Duodenal mucosa (tissue), 2 donors: ENCODE measurements around the gene MIOS.

Experiments used
- H3K27ac ChIP-seq: one replicate; pipeline ENCODE4 v1.7.0; 2013; ENCODE audit warnings: low read depth, low read length
- H3K27me3 ChIP-seq, 2 donors: one replicate each; pipeline ENCODE4 v1.7.0; 2013; ENCODE audit warnings: low read length in 2 of 2, control low read depth in 1 of 2; ENCODE audit not compliant: insufficient read depth in 2 of 2, control insufficient read depth in 1 of 2
- H3K36me3 ChIP-seq, 2 donors: one replicate each; pipeline ENCODE4 v1.7.0; 2013; ENCODE audit warnings: low read length in 2 of 2, control low read depth in 1 of 2; ENCODE audit not compliant: insufficient read depth in 2 of 2, control insufficient read depth in 1 of 2
- H3K4me1 ChIP-seq, 2 donors: one replicate each; pipeline ENCODE4 v1.7.0; 2013; ENCODE audit warnings: low read length in 2 of 2, control low read depth in 1 of 2; ENCODE audit not compliant: insufficient read depth in 2 of 2, control insufficient read depth in 1 of 2
- H3K4me3 ChIP-seq, 2 donors: one replicate each; pipeline ENCODE4 v1.7.0; 2013; ENCODE audit warnings: low read length in 2 of 2, low read depth in 1 of 2
- H3K9ac ChIP-seq, 2 donors: one replicate each; pipeline ENCODE4 v1.7.0; 2013; ENCODE audit warnings: low read length in 2 of 2, low read depth in 1 of 2
- H3K9me3 ChIP-seq, 2 donors: one replicate each; pipeline ENCODE4 v1.7.0; 2013; ENCODE audit warnings: low read length in 2 of 2, control low read depth in 1 of 2; ENCODE audit not compliant: control insufficient read depth in 1 of 2

Gene MIOS

GRCh38 chr7:7565018-7565680 is 1.5 kb upstream of the MIOS start:
- Histone ChIP-seq H3K9ac (no peak overlapping the region), H3K9me3 (peaks cover 0 to 4% of the 10 kb centered on the region in 2 donors), H3K4me1 (peaks cover 15 to 32% of the 10 kb centered on the region in 2 donors), H3K27me3 (no peaks in the 10 kb centered on the region), H3K27ac (no peak overlapping the region), H3K36me3 (no peaks in the 10 kb centered on the region), H3K4me3 (no peak overlapping the region)

GRCh38 chr7:7565746-7566650 is 686 bp upstream of the MIOS start:
- H3K27me3 ChIP-seq = no peaks in the 10 kb centered on the region
- peaks cover 15 to 32% of the 10 kb centered on the region in 2 donors for H3K4me1 ChIP-seq
- H3K9ac ChIP-seq = peak overlapping the region; percentile 78 to 86
- peak overlapping the region; percentile 83 for H3K27ac ChIP-seq
- H3K36me3 ChIP-seq = no peaks in the 10 kb centered on the region
- peaks cover 0 to 2% of the 10 kb centered on the region in 2 donors for H3K9me3 ChIP-seq
- peak overlapping the region; percentile 77 to 85 for H3K4me3 ChIP-seq

- Histone ChIP-seq H3K27ac (no peak overlapping the region), H3K9ac (peak overlapping the region in 1 of 2 donors; percentile 86), H3K36me3 (no peaks in the 10 kb centered on the region), H3K9me3 (no peaks in the 10 kb centered on the region), H3K4me3 (peak overlapping the region; percentile 77 to 85), H3K4me1 (peaks cover 15 to 32% of the 10 kb centered on the region in 2 donors), H3K27me3 (no peaks in the 10 kb centered on the region)
These were observed 1.3 kb downstream of the MIOS start for GRCh38 chr7:7567898-7568531.

GRCh38 chr7:7568553-7568952 is 1.9 kb downstream of the MIOS start:
- H3K36me3 ChIP-seq = peaks cover 0 to 4% of the 10 kb centered on the region in 2 donors
- H3K9me3 ChIP-seq = no peaks in the 10 kb centered on the region
- H3K4me3 ChIP-seq = peak overlapping the region; percentile 28 to 77
- no peaks in the 10 kb centered on the region for H3K27me3 ChIP-seq
- H3K9ac ChIP-seq = no peak overlapping the region
- peaks cover 15 to 32% of the 10 kb centered on the region in 2 donors for H3K4me1 ChIP-seq
- H3K27ac ChIP-seq = no peak overlapping the region

DNA sequence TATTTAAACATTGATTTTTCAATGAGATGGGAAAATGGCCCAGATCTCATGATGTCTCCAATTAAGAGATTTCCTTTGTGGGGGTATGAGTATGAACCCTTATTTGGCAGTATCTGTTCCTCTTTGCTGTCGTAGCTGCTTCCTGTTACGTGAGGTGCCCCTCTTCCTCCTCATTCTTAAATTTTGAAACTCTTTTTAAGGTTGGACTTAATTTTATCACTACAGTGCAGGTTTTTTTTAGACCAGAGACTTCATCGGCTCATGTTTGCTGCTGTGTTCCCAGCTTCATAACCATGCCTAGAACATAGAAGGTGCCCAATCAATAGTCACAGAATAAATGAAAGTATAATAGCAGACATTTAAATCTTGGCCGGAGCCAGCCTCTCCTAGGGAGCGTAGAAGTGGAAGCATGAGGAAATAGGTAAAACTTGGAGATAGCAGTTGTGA is 2.4 kb downstream of the MIOS start:
- Histone ChIP-seq H3K9ac (no peak overlapping the region), H3K4me3 (peak overlapping the region; percentile 18 to 28)

GRCh38 chr7:7569615-7570014 is 2.9 kb downstream of the MIOS start:
- Histone ChIP-seq H3K36me3 (peaks cover 0 to 4% of the 10 kb centered on the region in 2 donors), H3K9ac (no peak overlapping the region), H3K4me1 (peaks cover 15 to 27% of the 10 kb centered on the region in 2 donors), H3K27me3 (no peaks in the 10 kb centered on the region), H3K27ac (no peak overlapping the region), H3K4me3 (peak overlapping the region in 1 of 2 donors; percentile 18), H3K9me3 (no peaks in the 10 kb centered on the region)

More for the DNA sequence above, 2.4 kb downstream of the MIOS start:
- H3K27ac ChIP-seq = no peak overlapping the region
- H3K36me3 ChIP-seq = peaks cover 0 to 4% of the 10 kb centered on the region in 2 donors
- H3K9me3 ChIP-seq = no peaks in the 10 kb centered on the region
- H3K27me3 ChIP-seq = no peaks in the 10 kb centered on the region
- peaks cover 15 to 28% of the 10 kb centered on the region in 2 donors for H3K4me1 ChIP-seq

DNA sequence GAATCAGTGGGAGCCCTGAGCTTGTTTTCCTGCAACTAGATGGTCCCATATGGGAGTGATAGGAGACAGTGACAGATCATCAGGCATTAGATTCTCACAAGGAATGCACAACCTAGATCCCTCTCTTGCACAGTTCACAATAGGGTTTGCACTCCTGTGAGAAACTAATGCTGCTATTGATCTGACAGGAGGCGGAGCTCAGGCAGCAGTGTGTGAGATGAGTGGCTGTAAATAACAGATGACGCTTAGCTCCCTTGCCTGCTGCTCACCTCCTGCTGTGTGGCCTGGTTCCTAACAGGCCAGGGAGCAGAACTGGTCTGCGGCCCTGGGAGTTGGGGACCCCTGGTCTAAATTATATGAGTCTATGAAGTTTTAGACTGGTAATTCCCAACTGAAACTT is 3.9 kb downstream of the MIOS start:
- Histone ChIP-seq H3K9ac (no peak overlapping the region), H3K27ac (no peak overlapping the region), H3K36me3 (peaks cover 0 to 4% of the 10 kb centered on the region in 2 donors), H3K4me1 (peaks cover 15 to 27% of the 10 kb centered on the region in 2 donors), H3K9me3 (no peaks in the 10 kb centered on the region), H3K27me3 (no peaks in the 10 kb centered on the region), H3K4me3 (no peak overlapping the region)

- Histone ChIP-seq H3K9me3 (no peaks in the 10 kb centered on the region), H3K9ac (no peak overlapping the region), H3K4me1 (peaks cover 2 to 15% of the 10 kb centered on the region in 2 donors), H3K4me3 (no peak overlapping the region), H3K27ac (no peak overlapping the region), H3K27me3 (no peaks in the 10 kb centered on the region), H3K36me3 (peaks cover 0 to 4% of the 10 kb centered on the region in 2 donors)
These were observed 7.0 kb downstream of the MIOS start for GRCh38 chr7:7573701-7574100.

GRCh38 chr7:7576344-7576743 is 9.7 kb downstream of the MIOS start:
- Histone ChIP-seq H3K36me3 (peaks cover 0 to 6% of the 10 kb centered on the region in 2 donors), H3K4me3 (no peak overlapping the region), H3K9me3 (no peaks in the 10 kb centered on the region), H3K4me1 (no peaks in the 10 kb centered on the region), H3K9ac (no peak overlapping the region), H3K27ac (no peak overlapping the region), H3K27me3 (no peaks in the 10 kb centered on the region)
